Measurements from ENCODE around the gene CAPZB.

The CAPZB gene

DNA sequence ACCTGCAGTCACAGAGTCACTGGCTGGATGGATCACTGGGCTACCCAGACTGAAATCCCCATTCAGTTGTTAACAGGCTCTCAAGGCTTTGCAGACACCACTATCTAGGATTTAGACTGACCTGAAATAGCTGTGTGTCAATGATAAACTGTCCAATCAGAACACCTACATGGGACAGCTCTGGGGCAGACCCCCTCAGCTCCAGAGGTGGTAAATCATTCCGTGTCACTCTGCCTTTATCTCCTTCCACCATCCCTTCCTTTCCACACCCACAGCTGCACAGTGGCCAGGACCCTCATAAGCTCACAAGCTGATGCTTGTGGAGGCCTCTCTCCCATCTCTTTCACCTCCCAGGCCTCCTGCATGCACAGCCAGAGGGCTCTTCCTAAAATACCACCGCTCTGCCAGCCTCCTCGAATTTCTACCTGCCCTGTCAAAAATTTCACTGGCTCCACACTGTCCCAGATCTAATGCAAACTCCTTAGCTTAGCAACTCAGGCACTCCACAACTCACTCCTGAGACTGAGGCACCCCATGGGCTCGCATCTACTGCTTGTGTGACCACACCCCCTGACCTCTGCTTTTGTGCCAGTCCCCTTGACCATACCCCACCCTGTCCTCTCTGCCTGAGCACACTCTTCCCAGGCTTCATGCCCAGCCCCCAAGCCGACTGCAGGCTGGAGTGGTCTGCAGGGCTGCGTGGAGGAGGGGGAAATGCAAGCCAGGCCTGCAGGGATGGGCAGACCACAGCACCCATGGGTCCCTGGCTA is 5.8 kb downstream of the CAPZB start:
- TF ChIP-seq, protein P1, sequence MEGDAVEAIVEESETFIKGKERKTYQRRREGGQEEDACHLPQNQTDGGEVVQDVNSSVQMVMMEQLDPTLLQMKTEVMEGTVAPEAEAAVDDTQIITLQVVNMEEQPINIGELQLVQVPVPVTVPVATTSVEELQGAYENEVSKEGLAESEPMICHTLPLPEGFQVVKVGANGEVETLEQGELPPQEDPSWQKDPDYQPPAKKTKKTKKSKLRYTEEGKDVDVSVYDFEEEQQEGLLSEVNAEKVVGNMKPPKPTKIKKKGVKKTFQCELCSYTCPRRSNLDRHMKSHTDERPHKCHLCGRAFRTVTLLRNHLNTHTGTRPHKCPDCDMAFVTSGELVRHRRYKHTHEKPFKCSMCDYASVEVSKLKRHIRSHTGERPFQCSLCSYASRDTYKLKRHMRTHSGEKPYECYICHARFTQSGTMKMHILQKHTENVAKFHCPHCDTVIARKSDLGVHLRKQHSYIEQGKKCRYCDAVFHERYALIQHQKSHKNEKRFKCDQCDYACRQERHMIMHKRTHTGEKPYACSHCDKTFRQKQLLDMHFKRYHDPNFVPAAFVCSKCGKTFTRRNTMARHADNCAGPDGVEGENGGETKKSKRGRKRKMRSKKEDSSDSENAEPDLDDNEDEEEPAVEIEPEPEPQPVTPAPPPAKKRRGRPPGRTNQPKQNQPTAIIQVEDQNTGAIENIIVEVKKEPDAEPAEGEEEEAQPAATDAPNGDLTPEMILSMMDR (IDR thresholded peaks at IDR 0.05; ENCODE audit: low read depth, low read length) = no peak
- no peak overlapping the region for H3K4me3 ChIP-seq (replicated peaks in 1 of 2; ENCODE audit: low read depth in 2 of 2, low read length in 2 of 2)
- no peak for DNase-seq (ENCODE audit: low read depth in 2 of 2)

DNA sequence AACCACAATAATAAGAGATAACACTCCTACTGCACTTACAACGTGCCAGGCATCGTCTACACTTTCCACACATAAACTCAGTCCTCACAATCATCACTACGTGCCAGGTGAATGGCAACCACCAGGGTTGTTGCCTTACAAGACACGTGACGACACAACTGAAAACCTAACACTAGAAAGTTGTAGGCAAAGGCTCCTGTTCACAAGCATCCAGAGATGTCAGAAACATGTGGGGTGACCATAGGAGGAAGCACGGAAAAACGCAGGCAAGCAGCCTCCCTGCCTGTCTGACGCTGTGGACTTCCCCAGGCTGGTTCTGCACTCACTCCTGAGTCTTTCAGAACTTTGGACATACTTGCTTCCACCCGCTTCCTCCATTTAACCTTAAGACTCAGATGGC is 7.0 kb downstream of the CAPZB start:
- no peak for DNase-seq (ENCODE audit: low read depth in 2 of 2)
- TF ChIP-seq, protein P1 (IDR thresholded peaks at IDR 0.05; ENCODE audit: low read depth, low read length) = no peak
- H3K4me3 ChIP-seq (replicated peaks in 1 of 2; ENCODE audit: low read depth in 2 of 2, low read length in 2 of 2) = no peak overlapping the region

DNA sequence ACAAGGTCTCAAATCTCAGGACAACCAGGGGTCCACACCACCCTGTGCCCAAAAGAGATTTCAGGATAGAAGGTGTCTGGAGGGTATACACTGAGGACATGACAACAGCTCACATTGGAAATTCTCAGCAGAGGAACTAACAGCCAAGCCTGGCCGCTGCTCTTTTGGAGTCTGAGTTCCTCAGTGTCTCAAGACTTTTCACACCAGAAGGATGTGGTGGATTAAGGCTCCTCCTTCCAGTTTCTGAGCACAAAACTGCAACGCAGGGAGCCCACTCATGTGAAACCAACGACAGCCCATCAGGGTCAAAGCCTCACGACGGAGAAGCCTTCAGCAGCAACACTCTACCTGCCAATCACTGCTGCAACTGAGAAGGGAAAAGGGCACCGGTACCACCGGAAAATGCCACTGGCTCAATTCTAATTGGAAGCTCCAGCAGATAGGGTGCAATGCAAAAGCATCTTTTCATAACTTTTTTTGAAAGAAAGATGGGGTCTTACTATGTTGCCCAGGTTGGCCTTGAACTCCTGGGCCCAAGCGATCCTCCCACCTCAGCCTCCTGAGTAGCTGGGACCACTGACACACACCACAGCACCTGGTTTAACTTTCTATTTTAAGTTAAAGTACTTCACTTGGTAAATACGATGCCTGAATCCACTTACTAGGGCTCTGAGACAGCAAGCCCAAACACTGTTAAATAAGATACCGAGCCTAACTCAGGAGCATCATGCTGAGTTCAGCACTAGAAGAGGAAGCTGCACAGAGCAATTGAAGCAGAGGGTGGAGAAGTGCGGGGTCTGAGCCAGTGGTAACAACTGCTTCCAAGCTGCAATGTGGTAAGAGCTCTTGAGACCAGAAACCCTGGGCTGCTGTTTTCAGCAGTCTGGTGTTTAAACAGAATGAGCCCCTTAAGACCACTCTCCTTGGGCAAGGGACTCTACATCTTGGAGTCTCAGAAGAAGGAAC is 7.8 kb downstream of the CAPZB start:
- no peak overlapping the region for H3K4me3 ChIP-seq (replicated peaks in 1 of 2; ENCODE audit: low read depth in 2 of 2, low read length in 2 of 2)
- TF ChIP-seq, protein P1 (IDR thresholded peaks at IDR 0.05; ENCODE audit: low read depth, low read length) = no peak
- DNase-seq (ENCODE audit: low read depth in 2 of 2) = no peak

DNA sequence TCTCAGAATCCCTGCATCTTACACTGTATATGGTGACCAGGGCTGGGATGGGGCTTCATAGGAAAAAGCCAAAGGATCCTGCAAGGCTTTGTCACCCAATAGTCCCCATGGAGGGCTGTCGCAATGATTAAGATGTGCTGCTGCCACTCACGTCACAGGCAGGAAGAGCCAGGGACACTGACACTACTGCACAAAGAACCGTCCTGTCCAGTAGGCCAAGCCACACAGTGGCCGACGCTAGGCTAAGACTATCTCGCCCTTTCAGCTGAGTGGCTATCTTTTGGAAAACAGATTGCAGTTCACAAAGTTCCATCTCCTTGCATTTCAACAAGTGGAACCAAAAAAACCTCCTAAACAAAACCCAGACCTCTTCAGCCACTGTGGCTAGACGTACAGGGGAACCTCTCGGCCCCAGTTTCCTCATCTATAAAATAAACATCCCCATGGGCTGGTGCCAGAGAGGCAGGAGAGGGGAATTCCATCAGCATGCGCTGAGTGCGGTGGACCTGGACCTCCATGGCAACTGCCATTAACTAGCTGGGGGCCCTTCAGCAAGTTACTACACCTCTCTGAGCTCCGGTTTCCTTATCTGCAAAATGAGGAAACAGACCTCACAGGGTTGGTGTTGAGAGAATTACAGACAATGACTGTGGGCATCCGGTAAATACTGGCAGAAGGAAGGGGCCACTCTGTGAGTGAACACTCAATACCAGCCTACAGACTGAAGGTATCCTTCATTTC is 8.7 kb downstream of the CAPZB start:
- TF ChIP-seq, protein P1 (IDR thresholded peaks at IDR 0.05; ENCODE audit: low read depth, low read length) = no peak
- peak; percentile 50 to 56 for DNase-seq (ENCODE audit: low read depth in 2 of 2)

DNA sequence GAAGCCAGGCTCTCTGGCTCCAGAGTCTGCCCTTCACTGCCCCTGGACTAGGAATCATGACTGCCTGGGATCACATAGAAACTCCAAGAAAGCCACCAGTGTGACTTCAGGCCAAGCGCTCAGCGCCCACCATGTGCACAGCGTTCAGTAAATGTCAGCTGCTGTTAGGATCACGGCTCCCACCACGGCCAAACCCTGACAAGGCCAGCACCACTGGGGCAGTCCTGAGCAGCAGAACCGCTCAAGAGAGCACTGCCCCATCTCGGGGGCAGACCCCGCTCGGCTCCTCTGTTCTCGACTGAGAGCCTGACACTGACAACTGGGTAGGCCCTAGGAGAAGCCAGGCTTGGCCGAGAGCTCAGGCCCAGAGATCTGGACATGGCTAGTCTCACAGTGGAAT is 10.0 kb downstream of the CAPZB start:
- TF ChIP-seq, protein P1 (IDR thresholded peaks at IDR 0.05; ENCODE audit: low read depth, low read length) = no peak
- H3K4me3 ChIP-seq (replicated peaks in 1 of 2; ENCODE audit: low read depth in 2 of 2, low read length in 2 of 2) = no peak overlapping the region
- DNase-seq (ENCODE audit: low read depth in 2 of 2) = no peak

More for the DNA sequence above, 8.7 kb downstream of the CAPZB start:
- H3K4me3 ChIP-seq (replicated peaks in 1 of 2; ENCODE audit: low read depth in 2 of 2, low read length in 2 of 2) = no peak overlapping the region

DNA sequence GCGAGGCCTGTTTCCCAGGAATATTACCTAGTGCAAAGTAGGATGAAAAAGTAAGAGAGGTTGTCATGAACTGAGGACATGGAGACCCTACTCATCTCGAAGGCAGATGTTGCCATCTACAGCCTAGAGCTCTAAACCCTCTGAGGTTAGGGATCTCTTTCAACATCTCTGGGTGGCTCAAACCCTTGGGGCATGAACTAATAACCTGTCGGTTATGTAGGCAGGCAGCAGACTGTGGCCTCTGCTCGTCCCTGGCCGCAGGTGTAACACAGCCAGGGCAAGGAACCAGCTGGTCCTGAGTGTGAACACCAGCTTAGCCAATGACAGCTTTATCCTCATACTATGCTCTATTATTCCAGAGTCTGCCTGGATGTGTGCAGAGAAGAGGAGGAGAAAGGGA is 13.2 kb downstream of the CAPZB start:
- no peak overlapping the region for H3K4me3 ChIP-seq (replicated peaks in 1 of 2; ENCODE audit: low read depth in 2 of 2, low read length in 2 of 2)
- TF ChIP-seq, protein P1 (IDR thresholded peaks at IDR 0.05; ENCODE audit: low read depth, low read length) = no peak
- DNase-seq (ENCODE audit: low read depth in 2 of 2) = no peak

Data from cardiac fibroblast (primary cell).